ENCODE results near the gene PRR5L.

PRR5L gene

DNA sequence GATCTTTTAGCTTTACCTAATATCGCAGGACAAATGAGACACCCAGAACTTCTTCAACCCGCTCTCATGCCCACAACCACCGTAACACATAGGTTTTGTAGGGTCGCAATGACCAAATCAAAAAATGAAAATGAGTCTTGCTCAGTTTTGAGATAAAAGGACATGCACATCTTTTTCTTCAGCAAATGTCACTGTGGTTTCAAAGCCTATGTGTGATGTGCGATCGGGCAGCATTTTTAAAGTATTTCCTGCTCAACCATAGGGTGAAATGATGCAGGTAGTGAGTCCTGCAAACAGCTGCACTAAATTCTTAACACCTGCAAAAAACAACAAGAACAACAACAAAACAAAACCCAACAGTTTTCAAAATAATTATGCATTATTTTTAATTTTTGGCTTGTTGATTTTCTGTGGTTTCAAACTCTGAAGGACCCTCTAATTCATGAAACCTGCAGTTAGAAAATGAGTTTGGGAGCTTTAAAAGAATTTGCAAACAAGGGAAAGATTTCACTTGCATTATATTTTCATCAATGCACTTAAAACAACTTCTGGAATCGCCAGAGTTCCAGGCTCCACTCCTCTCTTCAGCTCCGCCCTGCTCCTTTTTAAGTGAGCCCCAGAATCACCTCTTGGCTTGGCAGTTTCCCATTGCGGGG is 79.4 kb downstream of the PRR5L start:
- no peaks in the 10 kb centered on the region for H3K36me3 ChIP-seq (ENCODE audit: control insufficient read depth, insufficient read depth, low read length)
- H3K4me3 ChIP-seq (ENCODE audit: low read depth, low read length), result peak overlapping the region; percentile 75
- H3K4me1 ChIP-seq (ENCODE audit: control insufficient read depth, insufficient read depth, low read length), result no peaks in the 10 kb centered on the region
- H3K9me3 ChIP-seq (ENCODE audit: control insufficient read depth, insufficient read depth, low read length), result no peaks in the 10 kb centered on the region
- peaks cover 29% of the 10 kb centered on the region for H3K27me3 ChIP-seq (ENCODE audit: control insufficient read depth, insufficient read depth, low read length)
- peak overlapping the region; percentile 32 for H3K9ac ChIP-seq (ENCODE audit: low read depth, low read length)

DNA sequence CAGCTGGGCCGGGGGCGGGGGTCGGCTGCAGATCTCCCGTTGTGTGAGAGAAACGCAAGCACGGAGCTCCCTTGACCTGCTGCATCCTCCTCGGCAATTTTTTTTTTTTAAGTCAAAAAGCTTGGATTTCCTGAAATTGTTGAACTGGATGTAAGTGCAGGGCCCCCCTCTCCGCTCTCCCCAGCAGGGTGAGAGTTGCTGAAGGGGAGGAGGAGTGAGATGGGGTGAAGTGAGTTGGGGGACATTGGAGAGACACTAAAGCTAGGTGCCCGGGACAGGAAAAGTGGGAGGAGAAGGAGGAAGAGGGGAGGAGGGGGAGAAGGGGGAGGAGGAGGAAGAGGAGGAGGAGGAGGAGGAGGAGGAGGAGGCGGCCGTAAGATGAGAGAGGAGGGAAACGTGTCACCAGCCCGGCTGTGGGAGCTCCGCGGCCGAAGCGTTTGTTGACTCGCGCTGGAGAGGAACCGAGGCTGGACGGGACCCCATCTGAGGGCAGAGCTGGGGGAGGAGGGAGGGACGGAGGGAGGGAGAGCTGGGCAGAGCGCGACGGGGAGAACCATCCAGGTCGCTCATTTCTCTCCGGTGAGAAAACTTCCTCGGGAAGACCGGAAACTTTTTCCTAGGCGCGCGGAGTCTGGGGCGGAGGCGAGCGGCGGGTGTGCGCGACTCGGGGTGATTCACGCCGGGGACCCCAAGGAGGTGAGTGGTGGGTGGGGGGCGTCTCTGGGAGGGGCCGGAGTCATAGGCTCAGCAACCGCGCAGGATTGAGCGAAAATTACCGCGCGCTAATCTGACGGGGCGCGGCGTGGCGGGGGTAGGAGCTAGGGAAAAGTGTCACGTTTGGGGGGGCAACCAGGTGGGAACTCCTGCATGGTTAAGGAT is 80.2 kb downstream of the PRR5L start:
- Histone ChIP-seq H3K9ac (ENCODE audit: low read depth, low read length) (peak overlapping the region; percentile 65), H3K9me3 (ENCODE audit: control insufficient read depth, insufficient read depth, low read length) (no peaks in the 10 kb centered on the region), H3K4me3 (ENCODE audit: low read depth, low read length) (peak overlapping the region; percentile 75), H3K4me1 (ENCODE audit: control insufficient read depth, insufficient read depth, low read length) (no peaks in the 10 kb centered on the region), H3K27me3 (ENCODE audit: control insufficient read depth, insufficient read depth, low read length) (peaks cover 29% of the 10 kb centered on the region), H3K36me3 (ENCODE audit: control insufficient read depth, insufficient read depth, low read length) (no peaks in the 10 kb centered on the region)

DNA sequence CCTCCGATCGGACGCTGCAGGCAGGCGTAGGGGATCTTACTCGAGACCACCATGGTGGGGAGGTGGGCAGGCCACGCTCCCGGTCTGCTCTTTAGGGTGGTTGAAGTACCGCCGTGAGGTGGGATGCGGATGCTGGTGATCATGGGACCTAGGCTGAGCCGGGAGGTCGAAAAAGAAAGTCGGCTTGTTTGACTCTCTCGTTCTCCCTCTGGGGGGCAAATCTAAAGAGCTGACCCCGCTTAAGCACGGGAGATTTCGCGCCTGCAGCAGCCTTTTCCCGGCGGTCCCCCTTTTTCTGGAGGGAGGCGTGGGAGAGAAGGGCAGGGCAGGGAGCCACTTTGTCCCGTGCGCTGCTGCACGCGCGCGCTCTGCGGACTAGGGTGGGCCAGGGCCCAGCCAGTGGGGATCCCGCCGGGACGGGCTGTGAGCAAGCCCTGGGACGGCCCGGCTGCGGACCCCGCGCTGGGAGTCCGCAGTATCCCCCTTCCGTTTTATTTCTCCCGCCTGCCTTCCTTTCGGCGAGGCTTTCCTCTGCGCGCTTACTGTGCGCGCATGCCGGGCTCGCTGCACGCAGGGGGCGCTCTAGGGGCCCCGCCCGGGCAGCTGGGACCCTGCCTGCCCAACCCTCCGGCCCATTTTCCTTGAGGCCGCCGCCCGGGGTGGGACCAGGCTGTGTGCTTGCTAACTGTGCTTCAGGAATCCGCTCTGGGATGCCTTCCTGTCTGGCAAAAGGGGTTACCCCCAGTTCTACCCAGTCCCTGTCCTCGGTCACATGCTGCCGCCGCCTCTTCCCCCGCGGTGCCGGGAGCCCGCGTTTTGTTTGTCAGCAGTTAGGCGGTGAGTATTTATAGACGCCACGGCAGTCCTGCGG is 81.0 kb downstream of the PRR5L start:
- Histone ChIP-seq H3K9ac (ENCODE audit: low read depth, low read length) (peak overlapping the region; percentile 65), H3K9me3 (ENCODE audit: control insufficient read depth, insufficient read depth, low read length) (no peaks in the 10 kb centered on the region), H3K4me3 (ENCODE audit: low read depth, low read length) (peak overlapping the region; percentile 75), H3K27me3 (ENCODE audit: control insufficient read depth, insufficient read depth, low read length) (peaks cover 29% of the 10 kb centered on the region), H3K36me3 (ENCODE audit: control insufficient read depth, insufficient read depth, low read length) (no peaks in the 10 kb centered on the region), H3K4me1 (ENCODE audit: control insufficient read depth, insufficient read depth, low read length) (no peaks in the 10 kb centered on the region)

DNA sequence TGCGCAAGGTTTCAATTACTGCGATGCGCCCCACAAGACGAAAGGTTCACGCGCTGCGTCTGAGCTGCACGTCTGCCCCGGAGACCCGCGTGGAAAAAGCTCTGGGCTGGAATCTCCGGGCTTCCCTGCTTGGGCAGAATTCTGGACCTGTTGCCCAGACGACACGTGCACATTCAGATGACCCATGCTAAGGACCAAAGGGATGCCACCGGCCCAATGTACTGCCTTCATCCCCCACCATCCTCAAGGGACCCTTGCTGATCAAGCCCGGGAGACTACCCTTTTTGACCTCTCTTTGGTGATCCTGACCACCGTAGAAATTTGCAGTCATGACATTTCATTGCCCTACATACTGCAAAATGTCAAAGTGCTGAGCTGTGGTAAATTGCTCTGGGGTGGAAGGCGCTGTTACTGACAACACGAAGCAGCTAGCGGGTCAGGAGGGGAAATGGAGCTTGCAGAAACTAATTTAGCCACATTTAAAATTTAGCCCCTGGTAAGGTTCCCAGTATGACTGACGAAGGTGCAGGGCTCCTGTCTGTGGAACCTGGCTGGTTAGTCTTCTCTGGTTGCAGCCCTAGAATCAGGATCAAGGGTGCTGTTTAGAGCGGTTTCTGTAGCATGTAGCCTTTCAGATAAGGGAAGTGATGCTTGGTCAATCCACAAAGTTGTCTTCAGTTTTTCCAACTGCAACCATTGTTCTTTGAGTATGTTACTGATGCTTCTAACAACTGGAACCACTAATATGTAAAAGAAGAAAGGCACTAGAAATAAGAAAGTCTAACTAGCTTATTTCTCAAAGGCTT is 81.9 kb downstream of the PRR5L start:
- peaks cover 29% of the 10 kb centered on the region for H3K27me3 ChIP-seq (ENCODE audit: control insufficient read depth, insufficient read depth, low read length)
- no peaks in the 10 kb centered on the region for H3K36me3 ChIP-seq (ENCODE audit: control insufficient read depth, insufficient read depth, low read length)
- H3K4me3 ChIP-seq (ENCODE audit: low read depth, low read length), result peak overlapping the region; percentile 75
- H3K4me1 ChIP-seq (ENCODE audit: control insufficient read depth, insufficient read depth, low read length), result no peaks in the 10 kb centered on the region
- no peaks in the 10 kb centered on the region for H3K9me3 ChIP-seq (ENCODE audit: control insufficient read depth, insufficient read depth, low read length)
- H3K9ac ChIP-seq (ENCODE audit: low read depth, low read length), result no peak overlapping the region

GRCh38 chr11:36379653-36380052 is 83.6 kb downstream of the PRR5L start:
- no peak overlapping the region for H3K9ac ChIP-seq (ENCODE audit: low read depth, low read length)
- no peaks in the 10 kb centered on the region for H3K4me1 ChIP-seq (ENCODE audit: control insufficient read depth, insufficient read depth, low read length)
- H3K9me3 ChIP-seq (ENCODE audit: control insufficient read depth, insufficient read depth, low read length), result no peaks in the 10 kb centered on the region
- H3K27me3 ChIP-seq (ENCODE audit: control insufficient read depth, insufficient read depth, low read length), result peaks cover 25% of the 10 kb centered on the region
- H3K36me3 ChIP-seq (ENCODE audit: control insufficient read depth, insufficient read depth, low read length), result no peaks in the 10 kb centered on the region
- no peak overlapping the region for H3K4me3 ChIP-seq (ENCODE audit: low read depth, low read length)

- Histone ChIP-seq H3K4me1 (ENCODE audit: control insufficient read depth, insufficient read depth, low read length) (peaks cover 2% of the 10 kb centered on the region), H3K9me3 (ENCODE audit: control insufficient read depth, insufficient read depth, low read length) (no peaks in the 10 kb centered on the region), H3K36me3 (ENCODE audit: control insufficient read depth, insufficient read depth, low read length) (no peaks in the 10 kb centered on the region), H3K27me3 (ENCODE audit: control insufficient read depth, insufficient read depth, low read length) (peaks cover 19% of the 10 kb centered on the region), H3K4me3 (ENCODE audit: low read depth, low read length) (no peak overlapping the region), H3K9ac (ENCODE audit: low read depth, low read length) (no peak overlapping the region)
These were observed 84.4 kb downstream of the PRR5L start for GRCh38 chr11:36380296-36381014.

GRCh38 chr11:36381015-36381360 is 84.9 kb downstream of the PRR5L start:
- H3K36me3 ChIP-seq (ENCODE audit: control insufficient read depth, insufficient read depth, low read length), result no peaks in the 10 kb centered on the region
- no peaks in the 10 kb centered on the region for H3K9me3 ChIP-seq (ENCODE audit: control insufficient read depth, insufficient read depth, low read length)
- no peak overlapping the region for H3K9ac ChIP-seq (ENCODE audit: low read depth, low read length)
- H3K27me3 ChIP-seq (ENCODE audit: control insufficient read depth, insufficient read depth, low read length), result peaks cover 18% of the 10 kb centered on the region
- H3K4me3 ChIP-seq (ENCODE audit: low read depth, low read length), result no peak overlapping the region
- peaks cover 2% of the 10 kb centered on the region for H3K4me1 ChIP-seq (ENCODE audit: control insufficient read depth, insufficient read depth, low read length)

GRCh38 chr11:36383195-36383594 is 87.1 kb downstream of the PRR5L start:
- Histone ChIP-seq H3K4me3 (ENCODE audit: low read depth, low read length) (no peak overlapping the region), H3K4me1 (ENCODE audit: control insufficient read depth, insufficient read depth, low read length) (peaks cover 2% of the 10 kb centered on the region), H3K9me3 (ENCODE audit: control insufficient read depth, insufficient read depth, low read length) (no peaks in the 10 kb centered on the region), H3K9ac (ENCODE audit: low read depth, low read length) (no peak overlapping the region), H3K36me3 (ENCODE audit: control insufficient read depth, insufficient read depth, low read length) (no peaks in the 10 kb centered on the region), H3K27me3 (ENCODE audit: control insufficient read depth, insufficient read depth, low read length) (peaks cover 10% of the 10 kb centered on the region)

DNA sequence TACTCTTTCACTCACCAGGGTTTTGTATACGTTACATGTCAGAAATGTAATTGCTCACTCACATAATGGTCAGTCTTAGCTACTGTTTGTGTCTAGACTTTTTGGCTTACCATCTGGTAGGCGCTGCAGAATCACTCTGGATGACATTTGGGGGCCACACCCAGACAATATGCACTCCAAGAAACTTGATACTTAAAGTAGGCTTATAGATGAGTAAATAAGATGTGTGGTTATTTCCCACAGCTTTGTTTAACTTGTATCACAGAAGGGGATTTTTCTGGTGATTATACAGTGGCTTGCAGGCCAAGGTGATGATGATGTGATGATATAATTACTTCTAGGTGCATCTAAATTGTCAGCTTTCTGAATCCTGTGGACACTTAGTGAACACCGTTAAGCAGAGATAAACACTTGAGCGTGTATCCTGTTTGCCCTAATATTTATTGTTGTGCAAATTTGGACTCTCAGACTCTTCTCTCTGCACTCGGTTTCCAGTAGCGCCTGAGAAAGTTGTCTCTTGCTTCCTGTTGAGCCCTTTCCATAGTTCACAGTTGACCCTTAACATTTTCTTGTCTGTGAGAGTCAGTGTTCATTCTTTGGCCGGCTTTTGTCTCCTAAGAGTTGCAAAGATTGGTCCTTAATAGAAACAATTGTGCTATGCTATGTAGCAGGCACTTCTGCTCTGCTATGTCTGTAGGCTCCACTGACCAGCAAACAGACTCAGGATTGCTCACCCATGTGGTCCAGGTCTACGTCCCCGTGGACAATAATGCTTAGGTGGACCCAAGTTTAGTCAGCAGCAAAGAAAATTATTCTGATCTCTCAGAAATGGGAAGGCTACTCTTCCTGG is 89.3 kb downstream of the PRR5L start:
- Histone ChIP-seq H3K27me3 (ENCODE audit: control insufficient read depth, insufficient read depth, low read length) (no peaks in the 10 kb centered on the region), H3K9ac (ENCODE audit: low read depth, low read length) (no peak overlapping the region)

DNA sequence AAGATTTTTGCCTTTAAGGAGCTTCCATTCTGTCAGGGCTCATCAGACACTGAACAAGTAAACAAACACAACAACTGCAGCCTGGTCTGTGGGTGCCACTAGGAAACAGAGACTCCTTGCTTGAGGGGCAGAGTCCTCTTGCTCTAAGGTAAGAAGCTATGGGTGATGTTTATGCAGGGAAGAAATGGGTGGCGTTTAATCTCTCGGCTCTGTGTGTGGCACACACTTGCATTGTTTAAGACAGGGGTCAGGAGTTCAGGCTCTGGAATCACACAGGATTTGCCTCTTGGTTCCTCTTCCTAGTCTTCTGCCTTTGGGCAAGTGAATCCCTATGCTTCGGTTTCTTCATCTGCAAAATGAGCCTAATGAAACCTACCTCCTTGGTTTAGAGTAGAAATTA is 90.3 kb downstream of the PRR5L start:
- Histone ChIP-seq H3K36me3 (ENCODE audit: control insufficient read depth, insufficient read depth, low read length) (no peaks in the 10 kb centered on the region), H3K4me3 (ENCODE audit: low read depth, low read length) (no peak overlapping the region), H3K4me1 (ENCODE audit: control insufficient read depth, insufficient read depth, low read length) (peaks cover 2% of the 10 kb centered on the region), H3K9ac (ENCODE audit: low read depth, low read length) (no peak overlapping the region), H3K9me3 (ENCODE audit: control insufficient read depth, insufficient read depth, low read length) (no peaks in the 10 kb centered on the region), H3K27me3 (ENCODE audit: control insufficient read depth, insufficient read depth, low read length) (no peaks in the 10 kb centered on the region)

More for the DNA sequence above, 89.3 kb downstream of the PRR5L start:
- Histone ChIP-seq H3K36me3 (ENCODE audit: control insufficient read depth, insufficient read depth, low read length) (no peaks in the 10 kb centered on the region), H3K9me3 (ENCODE audit: control insufficient read depth, insufficient read depth, low read length) (no peaks in the 10 kb centered on the region), H3K4me3 (ENCODE audit: low read depth, low read length) (no peak overlapping the region), H3K4me1 (ENCODE audit: control insufficient read depth, insufficient read depth, low read length) (peaks cover 2% of the 10 kb centered on the region)

Measured in iPS-15b (cell line).